CMK (cell line): ENCODE measurements around the gene APLN.

Experiments used
- DNase-seq: peaks from one replicate; pipeline ENCODE4 v3.0.0-alpha.2; 2010; ENCODE audit warnings: low read depth

The APLN gene

GRCh38 chrX:129640737-129641136 lies 14.0 kb downstream of the APLN start:
- no peak for DNase-seq

GRCh38 chrX:129638917-129639316 lies 15.8 kb downstream of the APLN start:
- DNase-seq = no peak

GRCh38 chrX:129637217-129638109 lies 17.3 kb downstream of the APLN start:
- peak; percentile 41 for DNase-seq

GRCh38 chrX:129636175-129636681 lies 18.5 kb downstream of the APLN start:
- no peak for DNase-seq

- DNase-seq = no peak
These were observed 20.2 kb downstream of the APLN start for GRCh38 chrX:129634541-129634940.

GRCh38 chrX:129632443-129632842 lies 22.3 kb downstream of the APLN start:
- no peak for DNase-seq

- DNase-seq = no peak
These were observed 22.9 kb downstream of the APLN start for GRCh38 chrX:129631849-129632248.

GRCh38 chrX:129629837-129630236 lies 24.9 kb downstream of the APLN start:
- DNase-seq = no peak

GRCh38 chrX:129626026-129626425 lies 28.7 kb downstream of the APLN start:
- no peak for DNase-seq

- DNase-seq = no peak
These were observed 31.9 kb downstream of the APLN start for GRCh38 chrX:129622757-129623301.

- no peak for DNase-seq
These were observed 35.8 kb downstream of the APLN start for GRCh38 chrX:129618997-129619396.

GRCh38 chrX:129617420-129617819 lies 37.3 kb downstream of the APLN start:
- DNase-seq = no peak

- DNase-seq = no peak
These were observed 40.1 kb downstream of the APLN start for GRCh38 chrX:129614481-129615255.

- DNase-seq = no peak
These were observed 41.2 kb downstream of the APLN start for GRCh38 chrX:129613596-129613995.

GRCh38 chrX:129612396-129612795 lies 42.4 kb downstream of the APLN start:
- no peak for DNase-seq

GRCh38 chrX:129609395-129609794 lies 45.4 kb downstream of the APLN start:
- no peak for DNase-seq

GRCh38 chrX:129608496-129608895 lies 46.3 kb downstream of the APLN start:
- no peak for DNase-seq

- no peak for DNase-seq
These were observed 47.8 kb downstream of the APLN start for GRCh38 chrX:129606918-129607317.

GRCh38 chrX:129600981-129601424 lies 53.8 kb downstream of the APLN start:
- no peak for DNase-seq

- DNase-seq = no peak
These were observed 54.8 kb downstream of the APLN start for GRCh38 chrX:129599996-129600395.

GRCh38 chrX:129599499-129599898 lies 55.3 kb downstream of the APLN start:
- no peak for DNase-seq

- no peak for DNase-seq
These were observed 56.9 kb downstream of the APLN start for GRCh38 chrX:129597905-129598304.

GRCh38 chrX:129596077-129596476 lies 58.7 kb downstream of the APLN start:
- DNase-seq = no peak
